Measurements from ENCODE around the gene PTPN23.

The PTPN23 gene

DNA sequence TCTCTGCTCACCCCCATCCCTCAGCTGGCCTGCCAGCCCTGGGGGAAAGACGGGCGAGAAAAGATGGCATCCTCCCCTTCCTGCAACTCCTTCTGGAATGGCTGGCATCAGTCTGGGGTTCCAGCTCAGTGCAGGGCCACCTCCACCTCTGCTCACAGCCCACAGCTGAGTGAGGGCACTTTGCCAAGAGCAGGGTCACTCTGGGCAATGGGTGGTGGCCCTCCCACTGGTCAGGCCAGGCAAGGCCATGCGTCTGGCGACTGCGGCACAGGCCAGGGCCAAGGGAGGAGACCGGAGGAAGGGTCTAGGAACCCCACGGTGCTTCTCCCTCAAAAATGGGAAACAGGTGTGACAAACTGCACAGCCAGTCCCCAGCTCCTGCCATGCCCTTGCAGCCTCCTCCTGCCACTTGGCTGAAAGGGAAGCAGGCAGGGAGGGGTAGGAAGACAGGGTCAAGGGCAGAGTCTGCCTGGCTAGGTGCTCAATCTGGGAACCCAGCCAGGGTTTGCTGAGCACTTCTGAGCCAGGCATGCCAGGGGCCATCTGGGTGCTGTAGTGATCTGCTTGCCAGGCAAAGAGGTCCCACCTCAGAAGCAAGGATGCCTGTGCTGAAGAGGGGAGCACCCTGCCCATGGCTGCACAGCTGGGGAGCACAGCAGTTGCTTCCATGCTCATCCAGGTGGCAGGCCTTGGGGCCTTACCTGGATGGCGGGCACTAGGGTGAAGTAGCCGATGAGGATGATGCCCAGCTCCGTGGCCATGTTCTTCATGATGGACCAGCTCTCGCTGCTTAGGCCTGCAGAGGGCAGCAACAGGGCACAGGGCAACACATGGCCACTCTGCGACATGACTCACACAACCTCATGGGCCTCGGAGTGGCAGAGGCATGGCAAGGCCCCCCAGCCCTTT lies 41.2 kb downstream of the PTPN23 start:
- no peak for DNase-seq

DNA sequence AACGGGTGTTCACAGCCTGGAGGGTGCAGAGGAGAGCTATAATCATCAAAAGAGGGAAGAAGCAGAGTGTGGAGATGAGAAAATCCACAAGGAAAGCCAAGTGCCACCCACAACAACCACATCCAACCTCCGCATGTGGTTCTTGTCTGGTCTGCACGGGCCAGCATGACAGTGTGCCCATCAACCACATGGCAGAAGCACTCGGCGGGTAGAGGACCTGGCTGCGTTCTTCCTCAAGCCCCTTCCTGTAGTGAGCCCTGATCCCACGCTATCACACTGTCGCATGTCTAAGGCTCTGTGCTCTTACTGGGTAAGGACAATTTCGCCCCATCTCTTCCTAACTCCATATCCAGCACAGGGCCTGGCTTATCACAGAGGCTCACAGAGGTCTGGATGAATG lies 41.9 kb downstream of the PTPN23 start:
- DNase-seq, result no peak

DNA sequence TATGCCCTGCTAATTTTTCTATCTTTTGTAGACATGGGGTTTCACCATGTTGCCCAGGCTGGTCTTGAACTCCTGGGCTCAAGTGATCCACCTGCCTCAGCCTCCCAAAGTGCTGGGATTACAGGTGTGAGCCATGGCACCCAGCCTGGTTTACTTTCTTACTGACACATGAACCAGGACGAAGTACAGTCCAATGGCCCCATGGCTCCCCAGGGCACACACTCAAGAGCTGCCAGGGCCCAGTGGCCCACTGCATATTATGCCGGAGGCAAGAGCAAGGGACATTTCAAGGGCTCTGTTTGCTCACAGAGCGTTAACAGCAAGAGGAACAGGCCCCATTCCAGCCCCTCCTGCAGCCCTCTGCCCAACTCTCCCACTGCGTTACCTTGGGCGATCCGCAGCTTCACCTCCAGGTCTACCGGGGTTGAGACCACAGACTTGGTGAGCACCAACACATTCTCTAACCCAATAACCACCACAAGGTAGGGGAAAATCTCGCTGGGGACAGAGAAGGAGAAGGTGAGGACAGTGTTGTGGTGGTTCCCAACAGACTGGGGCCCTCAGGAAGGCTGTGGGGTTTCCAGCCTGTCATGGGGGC lies 42.8 kb downstream of the PTPN23 start:
- no peak for DNase-seq

DNA sequence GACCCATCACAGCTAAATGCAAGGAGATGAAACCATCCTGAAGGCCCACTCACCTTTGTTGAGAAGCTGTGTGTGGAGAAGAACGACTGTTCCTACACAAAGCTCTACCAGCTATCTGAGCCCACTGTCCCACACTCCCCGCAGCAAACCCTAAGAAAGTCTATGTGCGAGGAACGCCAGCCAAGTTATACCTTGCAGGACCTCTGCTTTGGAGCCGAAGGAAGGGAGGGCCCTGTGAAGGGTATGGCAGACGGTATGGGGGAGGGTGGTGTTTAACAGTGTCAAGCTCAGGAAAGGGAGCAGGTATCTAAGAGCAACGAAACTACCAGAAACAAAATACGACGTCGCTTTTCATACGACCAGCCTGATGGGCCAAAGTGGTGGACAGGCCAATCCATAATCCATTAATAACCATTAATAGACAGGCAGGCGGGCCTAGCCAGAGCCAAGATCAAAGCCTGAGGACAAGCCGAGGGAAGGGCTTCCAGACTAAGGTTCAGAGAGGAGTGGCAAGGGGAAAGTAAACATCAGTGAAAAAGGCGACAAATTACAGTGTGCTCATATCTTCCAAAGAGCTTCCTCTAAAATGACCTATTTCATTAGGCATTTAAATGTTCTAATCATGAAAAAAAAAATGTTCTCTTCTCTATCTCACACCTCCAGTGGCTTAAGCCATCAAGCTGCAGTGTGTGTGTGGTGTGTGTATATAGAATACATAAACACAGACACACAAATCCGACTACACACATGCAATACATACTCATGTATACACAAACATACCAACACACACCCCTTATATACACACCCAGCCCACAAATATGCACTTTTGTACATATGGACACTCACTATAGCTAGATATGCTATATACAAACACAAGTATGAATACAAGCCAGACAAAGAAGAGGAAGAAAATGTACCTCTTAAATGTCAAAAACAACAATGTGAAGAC lies 43.9 kb downstream of the PTPN23 start:
- no peak for DNase-seq

DNA sequence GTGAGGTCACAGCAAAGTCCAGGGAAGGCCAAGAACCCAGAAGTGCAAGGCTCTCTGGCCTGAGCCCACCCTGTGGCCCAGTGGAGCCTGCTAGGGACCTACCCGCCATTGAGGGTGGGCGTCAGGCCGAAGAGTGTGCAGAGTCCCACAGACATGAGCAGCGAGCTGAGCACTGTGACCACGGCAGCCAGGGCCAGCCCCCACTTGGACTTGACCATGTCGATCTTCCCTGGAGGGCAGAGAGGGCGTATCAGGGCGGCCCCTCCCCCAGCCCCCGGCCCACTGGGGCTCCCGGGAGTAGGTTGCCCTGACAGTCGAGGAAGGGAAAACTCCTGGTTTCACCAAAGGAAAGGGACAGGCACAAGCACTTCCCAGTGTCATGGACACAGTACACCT lies 44.6 kb downstream of the PTPN23 start:
- DNase-seq, result no peak

DNA sequence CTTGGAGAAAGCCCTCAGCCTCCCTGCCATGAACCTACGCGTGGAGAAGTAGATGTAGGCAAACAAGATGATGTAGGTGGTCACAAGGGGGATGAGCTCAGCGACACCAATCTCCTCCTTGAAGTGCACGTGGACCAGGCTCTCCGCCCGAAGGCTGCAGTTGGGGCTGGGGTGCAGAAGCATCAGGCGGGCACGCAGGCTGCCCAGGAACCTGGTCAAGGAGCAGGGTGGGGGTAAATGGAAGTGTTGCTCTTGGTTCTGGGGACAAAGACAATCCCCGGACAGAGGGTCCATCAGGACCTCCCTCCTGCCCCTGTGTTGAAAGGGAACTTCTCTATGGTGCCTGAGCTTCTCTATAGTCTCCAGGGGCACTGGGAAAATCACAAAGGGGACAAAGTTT lies 45.1 kb downstream of the PTPN23 start:
- no peak for DNase-seq

DNA sequence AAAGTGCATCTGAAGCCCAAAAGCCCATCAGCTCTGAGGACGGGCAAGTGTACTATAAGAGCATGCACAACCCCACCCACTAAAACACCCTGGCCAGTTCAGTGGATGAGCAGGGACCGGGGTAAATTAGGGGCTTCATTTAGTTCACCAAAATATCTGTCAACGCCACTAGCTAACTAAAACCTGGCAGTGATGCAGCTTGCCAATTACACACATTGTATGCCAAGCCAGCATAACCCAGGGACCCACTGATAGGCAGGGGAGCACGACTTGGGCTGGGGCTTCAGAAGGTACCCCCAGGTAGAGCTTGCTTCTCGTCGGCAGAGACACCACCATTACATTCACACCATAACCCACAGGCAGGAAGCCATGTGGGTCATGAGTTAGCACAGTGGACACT lies 47.0 kb downstream of the PTPN23 start:
- DNase-seq, result no peak

DNA sequence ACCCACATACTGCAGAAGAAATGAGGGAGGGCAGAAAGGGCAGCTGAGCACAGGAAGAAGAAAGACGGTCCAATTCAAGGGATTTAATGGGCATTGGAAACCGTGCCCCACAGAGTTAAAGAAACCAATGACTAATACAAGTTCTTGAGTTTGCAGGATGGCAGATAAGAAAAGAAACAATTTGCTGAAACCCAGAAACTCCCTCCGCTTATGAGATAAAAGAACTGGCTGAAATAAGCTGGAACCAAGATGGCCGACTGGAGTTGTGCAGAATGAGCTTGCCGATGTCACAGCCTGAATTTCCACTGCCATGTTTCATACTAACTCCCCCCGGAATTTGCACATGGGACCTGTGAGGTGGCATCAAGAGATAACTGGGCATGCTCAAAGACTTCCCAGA lies 47.8 kb downstream of the PTPN23 start:
- DNase-seq, result no peak

DNA sequence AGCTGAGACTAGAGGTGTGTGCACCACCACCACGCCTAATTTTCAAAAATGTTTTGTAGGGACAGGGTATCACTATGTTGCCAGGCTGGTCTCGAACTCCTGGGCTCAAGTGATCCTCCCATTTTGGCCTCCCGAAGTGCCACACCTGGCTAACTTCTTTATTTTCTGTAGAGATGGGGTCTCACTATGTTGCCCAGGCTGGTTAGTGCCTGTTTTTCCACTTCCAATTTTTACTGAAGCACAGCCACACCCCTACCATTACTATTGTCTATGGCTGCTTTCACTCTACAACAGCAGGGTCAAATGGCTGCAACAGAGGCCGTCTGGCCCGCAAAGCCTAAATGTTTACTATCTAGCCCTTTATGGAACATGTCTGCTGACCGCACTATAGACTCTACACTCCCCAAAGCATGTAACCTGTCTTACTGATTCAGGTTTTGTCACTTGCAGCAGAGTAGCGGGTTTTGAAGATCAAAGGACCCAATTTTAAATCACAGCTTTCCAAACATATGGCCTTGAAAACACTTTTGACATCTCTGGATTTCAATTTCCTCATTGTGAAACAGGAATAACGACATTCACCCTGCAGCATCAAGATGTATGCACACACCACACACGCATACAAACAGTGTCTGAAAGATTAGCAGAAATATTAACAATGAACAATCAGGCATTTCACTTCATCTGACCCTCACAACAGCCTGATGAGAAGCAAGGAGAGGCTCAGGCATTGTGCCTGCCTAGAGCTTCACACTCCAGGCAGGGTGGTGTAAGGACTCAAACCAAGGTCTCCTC lies 48.9 kb downstream of the PTPN23 start:
- DNase-seq, result no peak

DNA sequence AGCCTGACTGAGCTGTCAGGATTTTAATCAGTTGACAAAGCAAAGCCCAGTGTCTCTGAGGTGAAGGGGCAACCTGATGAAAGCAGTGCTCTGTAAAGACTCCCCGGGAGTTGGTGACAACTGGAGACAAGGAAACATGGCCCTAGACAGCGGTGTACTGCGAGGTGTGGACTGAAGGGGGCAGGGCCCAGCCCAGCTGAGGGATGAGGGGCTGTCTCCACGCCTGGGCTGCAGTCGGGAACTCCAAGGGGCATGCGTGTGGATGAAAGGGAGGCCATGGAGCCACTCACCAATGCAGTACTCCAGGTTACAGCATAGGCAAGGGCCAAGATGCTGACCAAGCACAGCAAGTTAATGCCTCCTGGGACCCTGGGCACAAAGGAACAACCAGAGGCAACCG lies 49.8 kb downstream of the PTPN23 start:
- no peak for DNase-seq

DNA sequence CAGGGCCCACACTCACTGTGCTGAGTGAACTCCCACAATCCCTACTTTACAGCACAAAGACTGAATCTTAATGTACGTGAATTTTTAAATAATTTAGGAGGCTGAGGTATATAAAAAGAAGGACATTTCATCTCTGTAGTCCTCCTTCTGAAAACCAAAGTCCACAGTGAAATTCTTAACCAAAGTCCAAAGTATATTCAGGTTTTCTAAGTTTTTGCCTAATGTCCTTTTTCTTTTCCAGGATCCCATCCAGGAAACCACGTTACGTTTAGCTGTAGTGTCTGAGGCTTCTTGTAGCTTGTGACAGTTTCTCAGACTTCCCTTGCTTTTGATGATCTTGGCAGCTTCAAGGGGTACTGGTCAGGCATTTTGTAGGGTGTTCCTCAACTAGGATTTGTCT lies 50.4 kb downstream of the PTPN23 start:
- DNase-seq, result no peak

DNA sequence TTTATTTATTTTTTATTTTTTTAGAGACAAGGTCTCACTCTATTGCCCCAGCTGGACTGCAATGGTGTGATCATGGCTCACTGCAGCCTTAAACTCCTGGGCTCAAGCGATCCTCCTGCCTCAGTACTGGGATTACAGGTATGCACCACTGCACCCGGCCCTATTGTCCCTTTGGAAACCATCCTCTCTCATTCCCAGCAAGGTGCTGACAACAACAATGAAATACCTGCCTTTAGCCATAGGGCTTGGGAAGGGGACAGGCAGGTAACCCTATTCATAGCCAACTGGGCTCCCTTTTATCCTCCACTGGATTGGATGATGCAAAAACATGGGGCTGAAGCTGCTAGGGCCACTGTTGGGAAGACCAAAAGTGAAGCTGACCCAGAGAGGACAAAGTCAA lies 51.9 kb downstream of the PTPN23 start:
- DNase-seq, result no peak

DNA sequence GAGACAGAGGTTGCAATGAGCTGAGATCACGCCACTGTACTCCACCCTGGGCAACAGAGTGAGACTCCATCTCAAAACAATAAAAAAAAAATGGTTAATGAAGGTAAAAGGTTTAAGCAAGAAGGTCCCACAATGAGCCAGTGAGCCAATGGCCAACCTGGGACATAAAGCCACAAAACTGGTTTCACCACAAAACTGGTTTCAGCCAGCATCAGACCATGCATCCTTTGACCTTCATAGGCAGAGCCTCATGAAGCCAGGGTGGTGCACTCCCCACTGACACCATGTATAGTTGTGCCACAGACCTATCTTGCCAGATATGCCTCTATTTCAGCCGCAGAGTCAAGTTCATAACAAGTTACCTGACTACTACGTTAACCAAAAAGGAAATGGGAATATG lies 53.0 kb downstream of the PTPN23 start:
- no peak for DNase-seq

DNA sequence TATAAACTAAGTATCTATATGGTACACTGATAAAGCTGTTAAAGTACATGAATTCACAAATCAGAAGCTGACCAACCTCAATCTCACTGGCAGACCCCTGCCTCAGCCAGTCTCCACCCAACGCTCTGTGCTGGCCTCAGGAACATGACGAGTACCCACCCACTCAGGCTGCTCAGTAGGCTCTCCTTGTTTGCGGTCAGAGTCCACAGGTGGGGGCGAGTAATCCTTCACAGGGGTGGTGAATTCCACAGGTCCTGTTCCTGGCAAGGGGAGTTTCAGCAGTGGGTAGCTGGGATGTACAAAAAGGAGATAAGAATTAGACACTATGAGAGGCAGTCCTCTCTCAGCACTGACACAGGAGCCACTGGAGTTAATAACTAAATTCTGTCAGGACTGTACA lies 54.0 kb downstream of the PTPN23 start:
- no peak for DNase-seq

DNA sequence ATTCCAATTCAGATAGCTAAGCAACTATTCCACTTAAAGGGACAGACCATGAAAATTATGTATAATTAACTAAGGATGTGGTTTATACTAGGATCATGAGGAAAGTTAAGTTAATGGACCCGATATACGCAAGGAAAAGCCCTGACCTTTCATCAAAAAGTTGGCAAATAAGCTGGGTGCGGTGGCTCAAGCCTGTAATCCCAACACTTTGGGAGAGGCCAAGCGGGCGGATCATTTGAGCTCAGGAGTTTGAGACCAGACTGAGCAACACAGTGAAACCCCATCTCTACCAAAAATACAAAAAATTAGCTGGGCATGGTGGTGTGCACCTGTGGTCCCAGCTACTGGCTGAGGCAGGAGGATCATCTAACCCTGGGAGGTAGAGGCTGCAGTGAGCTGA lies 55.4 kb downstream of the PTPN23 start:
- no peak for DNase-seq

DNA sequence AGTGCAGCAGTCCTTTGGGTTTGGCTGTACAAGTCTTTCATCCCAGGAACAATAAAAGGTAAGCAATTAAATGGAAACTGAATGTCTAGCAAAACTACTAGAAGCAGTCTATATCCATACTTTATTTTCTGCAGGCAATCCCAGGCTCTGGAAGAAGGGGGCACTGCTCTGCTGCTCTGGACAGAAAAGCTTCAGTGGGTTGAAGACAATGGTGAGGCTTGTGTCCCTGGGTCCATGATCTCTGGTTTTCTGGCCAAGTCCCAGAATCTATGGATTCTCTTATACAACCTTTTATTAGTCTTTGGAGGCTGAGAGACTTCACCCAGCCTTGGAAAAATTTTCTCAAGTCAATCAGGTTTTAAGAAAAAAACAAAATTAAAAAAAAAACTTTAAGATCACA lies 59.3 kb downstream of the PTPN23 start:
- no peak for DNase-seq

DNA sequence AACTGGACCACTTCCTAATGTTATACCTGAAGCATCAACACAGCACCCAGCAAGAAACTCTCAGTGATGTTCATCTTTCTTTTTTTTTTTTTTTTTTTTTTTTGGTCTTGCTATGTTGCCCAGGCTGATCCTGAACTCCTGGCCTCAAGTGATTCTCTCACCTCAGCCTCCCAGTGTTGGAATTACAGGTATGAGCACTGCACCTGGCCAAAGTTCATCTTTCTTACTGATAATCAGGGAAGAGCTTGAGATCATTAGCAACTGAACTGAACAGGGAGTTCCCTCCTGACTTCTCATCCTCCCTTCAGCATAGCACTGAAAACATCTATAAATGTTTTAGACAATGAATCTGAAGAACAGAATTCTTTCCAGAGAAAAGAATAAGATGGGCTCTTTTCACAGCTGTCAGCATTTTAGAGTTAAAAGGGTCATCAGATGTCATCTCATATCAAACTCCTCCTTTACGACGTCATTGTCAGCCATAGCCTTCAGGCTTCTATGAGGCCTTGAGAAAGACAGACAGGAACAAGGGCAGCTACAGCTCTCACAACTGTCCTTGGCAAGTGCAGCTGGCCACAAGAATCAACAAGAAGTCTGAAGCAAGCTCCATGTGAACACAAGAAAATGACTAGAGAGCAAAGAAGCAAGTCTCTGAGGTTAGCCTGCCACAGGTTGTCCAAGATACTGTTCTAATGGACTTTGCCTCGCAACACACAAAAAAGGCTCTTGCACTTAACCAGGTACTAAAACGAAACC lies 61.2 kb downstream of the PTPN23 start:
- DNase-seq, result no peak

DNA sequence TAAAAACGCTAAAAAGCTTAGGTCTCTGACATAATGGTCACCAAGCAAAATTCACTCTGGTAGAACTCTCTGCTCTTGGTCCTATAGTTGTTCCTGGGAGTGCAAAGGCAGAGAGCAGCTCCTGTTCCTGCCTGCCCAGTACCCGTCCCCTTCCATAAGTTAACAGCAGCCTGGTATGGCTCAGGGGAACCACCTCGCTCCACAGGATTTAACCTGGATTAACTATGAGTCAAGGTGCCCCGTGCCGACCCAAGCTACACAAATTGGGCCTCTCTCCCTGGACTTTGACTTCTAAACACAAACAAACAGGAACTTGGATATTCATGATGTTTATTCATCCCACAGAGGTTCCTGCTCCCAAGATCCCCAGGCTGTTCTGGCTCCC lies 62.8 kb downstream of the PTPN23 start:
- DNase-seq, result no peak

DNA sequence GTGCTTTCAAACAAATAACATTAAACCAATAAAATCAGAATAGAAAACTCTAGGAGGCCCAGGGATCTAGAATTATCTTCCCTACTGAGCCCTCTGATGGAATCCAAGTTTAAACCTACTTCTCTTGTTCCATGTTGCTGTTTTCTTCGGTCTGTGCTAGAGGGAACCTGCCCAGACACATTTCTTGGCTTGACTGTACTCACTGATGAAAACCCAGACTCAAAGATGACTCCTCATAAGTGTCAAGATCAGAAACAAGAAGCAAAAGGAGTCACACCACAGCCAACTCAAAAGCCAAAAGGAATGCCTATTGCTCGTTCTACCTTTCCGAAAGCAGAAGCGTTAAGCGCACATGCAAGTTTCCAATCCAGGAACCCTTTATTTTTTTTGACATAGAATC lies 63.3 kb downstream of the PTPN23 start:
- DNase-seq, result no peak

DNA sequence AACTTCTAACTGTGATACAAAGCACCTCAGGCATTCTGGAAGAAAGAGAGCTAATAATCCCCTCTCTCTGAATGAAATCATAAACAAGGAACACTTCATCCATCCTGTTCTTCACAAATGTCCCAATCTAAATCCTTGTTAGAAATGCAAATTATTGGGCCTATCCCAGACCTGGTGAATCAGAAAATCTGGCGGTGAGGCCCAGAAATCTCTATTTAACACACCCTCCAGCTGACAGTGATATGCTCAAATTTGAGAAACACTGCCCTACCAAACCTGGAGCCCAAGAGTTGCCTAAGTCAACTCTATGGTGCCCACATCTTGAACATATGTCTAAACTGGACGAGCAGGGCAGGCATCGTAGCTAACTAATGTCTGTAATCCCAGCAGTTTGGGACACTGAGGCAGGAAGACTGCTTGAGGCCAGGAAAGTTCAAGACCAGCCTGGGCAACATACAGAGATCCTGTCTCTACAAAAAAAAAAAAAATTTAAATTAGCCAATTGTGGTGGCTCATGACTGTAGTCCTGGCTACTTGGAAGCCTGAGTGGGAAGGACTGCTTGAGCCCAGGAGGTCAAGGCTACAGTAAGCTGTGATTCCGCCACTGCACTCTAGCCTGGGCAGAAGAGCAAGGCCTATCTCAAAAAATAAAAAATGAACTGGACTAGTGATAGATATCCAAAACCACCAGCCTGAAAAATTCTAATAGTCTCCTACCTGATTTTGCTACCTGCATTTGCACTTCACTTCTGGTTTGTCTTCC lies 71.8 kb downstream of the PTPN23 start:
- DNase-seq, result no peak

DNA sequence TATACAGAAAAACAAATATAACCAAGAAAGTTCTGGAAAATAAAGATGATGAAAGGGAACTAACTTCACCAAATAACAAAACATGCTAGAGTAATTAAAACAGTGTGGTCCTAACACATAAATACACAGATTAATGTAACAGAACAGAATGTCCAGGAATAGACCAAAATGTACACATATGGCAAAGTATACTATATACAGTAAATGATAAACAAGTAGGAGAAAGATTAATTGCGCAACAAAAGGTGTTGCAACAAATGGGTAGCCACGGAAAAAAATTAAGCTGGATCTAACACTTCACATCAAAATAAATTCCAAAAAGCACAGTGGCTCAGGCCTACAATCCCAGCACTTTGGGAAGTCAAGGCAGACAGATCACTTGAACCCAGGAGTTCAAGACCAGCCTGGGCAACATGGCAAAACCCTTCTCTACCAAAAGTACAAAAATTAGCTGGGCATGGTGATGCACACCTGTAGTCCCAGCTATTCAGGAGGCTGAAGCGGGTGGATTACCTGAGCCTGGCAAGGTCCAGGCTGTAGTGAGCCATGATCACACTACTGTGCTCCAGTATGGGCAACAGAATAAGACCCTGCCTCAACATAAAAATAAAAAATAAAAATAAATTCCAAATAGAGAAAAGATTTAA lies 75.1 kb downstream of the PTPN23 start:
- DNase-seq, result no peak

All from activated CD4-positive, alpha-beta T cell treated with anti-CD3 and anti-CD28 coated beads, Interleukin-2, amount 50 U/mL, for 4 hours (primary cell).